WTC11 (cell line): ENCODE data around the gene LAMA2.

Experiments used
- CTCF ChIP-seq: fragments of 200-600 bp; IDR thresholded peaks from 2 replicates; pipeline ENCODE4 v1.8.0; 2022; ENCODE audit warnings: antibody characterized with exemption
- FOXJ3 ChIP-seq: sonication (generic); formaldehyde crosslinking; IDR thresholded peaks from 2 replicates; pipeline ENCODE4 v1.9.0; 2021; ENCODE audit warnings: missing genetic modification reagents, mild to moderate bottlenecking, borderline replicate concordance
- MAX ChIP-seq: sonication (generic); formaldehyde crosslinking; IDR thresholded peaks from 2 replicates; pipeline ENCODE4 v1.8.0; 2022; ENCODE audit warnings: mild to moderate bottlenecking, missing genetic modification reagents
- ZNF317 ChIP-seq: sonication (generic); formaldehyde crosslinking; IDR thresholded peaks from 2 replicates; pipeline ENCODE4 v1.8.1; 2023; ENCODE audit warnings: low read depth, mild to moderate bottlenecking, moderate library complexity, missing genetic modification reagents, borderline replicate concordance
- TF ChIP-seq, protein P1 (sequence below): sonication (generic); formaldehyde crosslinking; IDR thresholded peaks from 2 replicates; pipeline ENCODE4 v1.8.1; 2022; ENCODE audit warnings: missing genetic modification reagents, borderline replicate concordance

DNA sequence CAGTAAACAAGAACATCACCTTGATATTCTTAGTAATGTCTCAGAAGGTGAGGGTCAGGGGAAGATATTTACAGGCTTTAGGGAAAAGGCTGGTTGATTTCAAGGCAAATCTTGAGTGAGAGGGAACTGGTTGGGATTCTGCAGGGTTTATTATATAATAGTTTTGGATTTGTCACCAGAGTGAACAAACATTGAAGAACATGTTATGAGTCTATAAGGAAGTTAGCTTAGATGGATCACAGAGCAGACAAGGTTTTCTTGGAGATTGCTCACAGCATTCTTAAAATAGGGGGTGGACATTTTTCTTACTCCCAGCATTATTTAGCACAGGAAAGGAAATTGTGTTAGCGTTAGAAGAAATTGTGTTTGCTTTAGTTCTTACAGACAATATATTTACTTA, 324.9 kb downstream of the LAMA2 start:
- TF ChIP-seq FOXJ3 = no peak
- TF ChIP-seq, protein P1, sequence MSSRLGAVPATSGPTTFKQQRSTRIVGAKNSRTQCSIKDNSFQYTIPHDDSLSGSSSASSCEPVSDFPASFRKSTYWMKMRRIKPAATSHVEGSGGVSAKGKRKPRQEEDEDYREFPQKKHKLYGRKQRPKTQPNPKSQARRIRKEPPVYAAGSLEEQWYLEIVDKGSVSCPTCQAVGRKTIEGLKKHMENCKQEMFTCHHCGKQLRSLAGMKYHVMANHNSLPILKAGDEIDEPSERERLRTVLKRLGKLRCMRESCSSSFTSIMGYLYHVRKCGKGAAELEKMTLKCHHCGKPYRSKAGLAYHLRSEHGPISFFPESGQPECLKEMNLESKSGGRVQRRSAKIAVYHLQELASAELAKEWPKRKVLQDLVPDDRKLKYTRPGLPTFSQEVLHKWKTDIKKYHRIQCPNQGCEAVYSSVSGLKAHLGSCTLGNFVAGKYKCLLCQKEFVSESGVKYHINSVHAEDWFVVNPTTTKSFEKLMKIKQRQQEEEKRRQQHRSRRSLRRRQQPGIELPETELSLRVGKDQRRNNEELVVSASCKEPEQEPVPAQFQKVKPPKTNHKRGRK (CRISPR knock-in tag) = no peak
- no peak for TF ChIP-seq CTCF
- no peak for TF ChIP-seq MAX (CRISPR knock-in tag)
- TF ChIP-seq ZNF317 (CRISPR knock-in tag) = no peak
